Coronary artery (tissue), 2 donors: ENCODE results near the gene LEFTY1.

ENCODE experiments used
- DNase-seq: peaks from one replicate; pipeline ENCODE4 v3.0.0-alpha.2; 2017; ENCODE audit warnings: low spot score
- H3K27ac ChIP-seq, 2 donors: fragments of 200-600 bp; sonication (generic); one replicate each; pipeline ENCODE4 v1.5.1; 2016 to 2019
- H3K4me3 ChIP-seq: fragments of 200-600 bp; sonication (generic); 2 replicates; pipeline ENCODE4 v1.5.1; 2016; ENCODE audit warnings: mild to moderate bottlenecking, moderate library complexity
- TF ChIP-seq, protein P1 (sequence below): fragments of 200-600 bp; sonication (generic); IDR thresholded peaks from one replicate; pipeline ENCODE4 v1.5.1; 2019; ENCODE audit warnings: antibody characterized with exemption

Gene LEFTY1

DNA sequence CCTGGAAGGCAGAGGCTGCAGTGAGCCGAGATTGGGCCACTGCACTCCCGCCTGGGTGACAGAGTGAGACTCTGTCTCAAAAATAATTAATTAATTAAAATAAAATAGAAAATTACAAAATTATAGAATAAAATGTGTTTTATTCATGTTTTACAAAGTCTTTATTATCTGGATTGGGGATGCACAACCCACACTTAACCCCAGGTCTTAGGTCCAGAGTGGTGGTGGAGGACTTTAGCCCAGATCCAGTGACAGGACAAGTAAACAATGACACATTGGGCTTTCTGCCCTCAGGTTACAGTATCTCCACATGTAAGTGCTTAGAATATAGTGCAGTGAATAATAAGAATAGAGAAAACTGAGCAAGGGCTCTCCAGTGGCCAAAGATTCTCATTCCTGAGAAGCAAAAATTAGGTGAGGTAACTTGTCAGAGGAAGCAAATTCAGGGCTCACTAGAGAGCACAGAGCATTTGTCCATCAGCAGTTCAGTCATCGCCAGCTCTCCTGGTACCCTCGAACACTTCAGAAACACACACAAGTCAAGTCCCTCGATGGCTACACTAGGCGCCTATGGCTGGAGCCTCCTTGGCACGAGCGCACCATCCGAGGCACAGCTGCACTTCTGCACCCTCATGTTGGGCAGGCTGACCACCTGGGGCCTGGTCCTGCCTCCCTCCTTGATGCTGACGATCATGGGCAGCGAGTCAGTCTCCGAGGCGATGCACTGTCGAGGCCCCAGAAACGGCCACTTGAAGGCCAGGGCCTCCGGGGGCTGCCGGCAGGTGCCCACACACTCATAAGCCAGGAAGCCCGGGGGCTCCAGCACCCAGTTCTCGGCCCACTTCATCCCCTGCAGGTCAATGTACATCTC lies 2.6 kb downstream of the LEFTY1 start:
- DNase-seq: no peak
- Histone ChIP-seq H3K4me3 (no peak overlapping the region), H3K27ac (no peak overlapping the region)
- TF ChIP-seq, protein P1, sequence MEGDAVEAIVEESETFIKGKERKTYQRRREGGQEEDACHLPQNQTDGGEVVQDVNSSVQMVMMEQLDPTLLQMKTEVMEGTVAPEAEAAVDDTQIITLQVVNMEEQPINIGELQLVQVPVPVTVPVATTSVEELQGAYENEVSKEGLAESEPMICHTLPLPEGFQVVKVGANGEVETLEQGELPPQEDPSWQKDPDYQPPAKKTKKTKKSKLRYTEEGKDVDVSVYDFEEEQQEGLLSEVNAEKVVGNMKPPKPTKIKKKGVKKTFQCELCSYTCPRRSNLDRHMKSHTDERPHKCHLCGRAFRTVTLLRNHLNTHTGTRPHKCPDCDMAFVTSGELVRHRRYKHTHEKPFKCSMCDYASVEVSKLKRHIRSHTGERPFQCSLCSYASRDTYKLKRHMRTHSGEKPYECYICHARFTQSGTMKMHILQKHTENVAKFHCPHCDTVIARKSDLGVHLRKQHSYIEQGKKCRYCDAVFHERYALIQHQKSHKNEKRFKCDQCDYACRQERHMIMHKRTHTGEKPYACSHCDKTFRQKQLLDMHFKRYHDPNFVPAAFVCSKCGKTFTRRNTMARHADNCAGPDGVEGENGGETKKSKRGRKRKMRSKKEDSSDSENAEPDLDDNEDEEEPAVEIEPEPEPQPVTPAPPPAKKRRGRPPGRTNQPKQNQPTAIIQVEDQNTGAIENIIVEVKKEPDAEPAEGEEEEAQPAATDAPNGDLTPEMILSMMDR: no peak

DNA sequence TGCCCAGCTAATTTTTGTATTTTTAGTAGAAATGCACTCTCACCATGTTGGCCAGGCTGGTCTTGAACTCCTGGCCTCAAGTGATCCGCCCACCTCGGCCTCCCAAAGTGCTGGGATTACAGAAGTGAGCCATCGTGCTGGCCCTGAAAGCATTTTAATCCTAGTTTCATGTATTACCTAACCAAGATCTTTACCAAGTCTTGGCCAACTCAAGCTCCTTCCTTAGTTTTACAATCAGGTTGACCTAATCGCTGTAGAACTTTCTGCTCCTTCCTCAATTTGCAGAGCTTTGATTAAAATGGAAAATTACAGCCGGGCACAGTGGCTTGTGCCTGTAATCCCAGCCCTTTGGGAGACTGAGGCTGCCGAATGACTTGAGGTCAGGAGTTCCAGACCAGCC lies 3.6 kb downstream of the LEFTY1 start:
- Histone ChIP-seq H3K27ac (no peak overlapping the region), H3K4me3 (no peak overlapping the region)
- TF ChIP-seq, protein P1: no peak
- no peak for DNase-seq

DNA sequence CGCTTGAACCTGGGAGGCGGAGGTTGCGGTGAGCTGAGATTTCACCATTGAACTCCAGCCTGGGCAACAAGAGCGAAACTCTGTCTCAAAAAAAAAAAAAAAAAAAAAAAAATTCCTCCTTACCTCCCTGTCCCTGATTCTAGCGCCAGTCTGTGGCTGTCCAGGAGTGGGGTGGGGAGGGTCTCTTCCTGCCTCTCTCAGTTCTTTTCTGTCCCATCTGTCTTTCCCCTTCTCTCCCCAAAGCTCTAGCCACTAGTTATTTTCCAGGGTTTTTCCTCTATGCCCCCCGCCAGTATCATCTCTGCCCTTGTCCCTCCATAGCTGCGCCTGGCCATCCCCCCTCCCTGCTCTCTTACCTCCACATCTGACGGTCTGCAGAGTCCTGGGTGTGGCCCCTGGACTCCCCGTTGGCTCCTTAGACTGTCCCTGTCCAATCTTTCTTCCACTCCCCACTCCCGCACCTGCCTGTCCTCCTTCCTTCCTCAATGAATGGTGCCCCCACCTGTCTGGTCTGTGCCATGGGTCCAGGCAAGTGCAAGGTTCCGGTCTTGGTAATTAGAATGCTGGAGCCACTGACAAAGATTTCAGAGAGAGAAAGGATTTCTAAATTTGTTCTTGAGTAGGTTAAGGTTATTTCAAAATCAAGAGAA lies 5.2 kb downstream of the LEFTY1 start:
- H3K27ac ChIP-seq: no peak overlapping the region
- peak overlapping the region; percentile 96 for H3K4me3 ChIP-seq
- DNase-seq: no peak
- TF ChIP-seq, protein P1: no peak

DNA sequence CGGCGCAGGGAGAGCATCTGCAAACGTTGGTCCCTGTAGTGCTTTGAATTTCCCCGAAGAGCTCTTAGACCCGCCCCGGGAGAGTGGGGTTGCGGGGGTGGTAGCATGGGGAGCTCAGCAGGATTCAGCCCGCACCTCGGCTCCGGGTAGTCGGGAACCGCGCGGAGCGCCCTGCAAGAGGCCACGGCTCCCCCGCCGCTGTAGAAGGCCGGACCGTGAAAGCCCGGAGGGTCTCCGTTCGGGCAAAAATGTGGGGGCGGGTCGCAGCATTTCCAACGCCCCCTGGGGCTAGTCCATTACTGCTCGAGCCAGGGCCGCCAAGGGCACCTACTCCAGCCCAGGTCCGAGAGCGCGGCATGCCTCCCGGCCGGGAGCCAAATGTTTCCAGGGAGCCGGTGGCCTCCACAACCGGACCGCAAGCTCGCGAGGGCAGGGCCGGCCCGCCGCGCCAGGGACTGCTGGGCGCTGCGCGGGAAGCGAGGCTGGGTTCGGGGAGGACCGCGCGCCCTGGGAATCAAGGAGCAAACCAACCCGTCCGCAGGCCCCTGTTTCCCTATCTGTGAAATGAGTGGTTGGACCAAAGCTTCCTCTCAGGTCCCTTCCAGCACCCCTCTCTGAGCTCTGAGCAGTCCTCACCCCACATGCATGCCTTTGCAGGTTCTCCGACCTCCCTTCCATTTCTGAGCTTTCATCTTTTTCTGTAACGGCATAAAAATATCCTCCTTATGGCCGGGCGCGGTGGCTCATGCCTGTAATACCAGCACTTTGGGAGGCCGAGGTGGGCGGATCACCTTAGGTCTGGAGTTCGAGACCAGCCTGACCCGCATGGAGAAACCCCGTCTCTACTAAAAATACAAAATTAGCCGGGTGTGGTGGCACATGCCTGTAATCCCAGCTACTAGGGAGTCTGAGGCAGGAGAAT lies 6.0 kb downstream of the LEFTY1 start:
- DNase-seq: no peak
- Histone ChIP-seq H3K27ac (peak overlapping the region; percentile 86 to 93), H3K4me3 (peak overlapping the region; percentile 96)
- TF ChIP-seq, protein P1: no peak

DNA sequence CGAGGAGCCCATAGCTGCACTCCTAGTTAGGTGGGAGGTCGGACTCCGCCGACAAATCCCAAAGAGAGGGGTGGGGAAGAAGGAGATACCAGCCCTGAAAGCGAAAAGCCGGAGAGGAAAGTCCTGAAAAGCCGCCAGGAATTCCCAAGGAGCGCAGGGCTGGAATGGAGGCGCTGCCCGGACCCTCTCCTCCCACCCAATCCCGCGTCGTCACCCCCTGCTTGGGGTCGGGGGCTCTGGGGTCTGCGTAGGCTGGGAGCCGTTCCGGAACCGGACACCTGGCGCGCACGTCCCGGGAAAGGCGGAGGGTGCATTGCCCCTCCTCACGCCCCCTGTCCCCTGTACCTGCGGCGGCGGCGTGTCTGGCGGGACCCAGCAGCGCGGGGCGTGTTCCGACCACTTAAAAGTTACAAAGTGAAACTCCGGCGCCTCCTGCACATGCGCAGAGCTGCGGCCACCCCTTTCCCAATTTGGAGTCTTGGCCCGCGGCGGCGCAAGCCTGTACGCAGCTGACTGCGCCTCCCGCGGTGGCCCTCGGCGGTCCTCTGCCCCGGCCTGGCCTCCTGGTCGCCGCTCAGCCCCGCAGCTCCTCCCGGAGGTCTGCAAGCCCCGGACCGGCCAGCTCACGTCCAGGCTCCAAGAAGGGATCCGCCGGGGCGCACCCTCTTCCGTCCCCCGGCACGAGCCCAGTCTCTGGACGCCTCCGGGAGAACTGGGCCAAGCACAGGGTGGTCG lies 6.8 kb downstream of the LEFTY1 start, which contains the start of gene TMEM63A:
Gene TMEM63A (minus strand): TSS at position 422 of the 735 bp plus-strand sequence. CDS start 4,800 bp downstream, outside the sequence.
- Histone ChIP-seq H3K27ac (peak within 1 kb of the TSS; percentile 86 to 93), H3K4me3 (peak within 1 kb of the TSS; percentile 96)
- TF ChIP-seq, protein P1: no peak
- peak; percentile 94 for DNase-seq
